NCI-H345 treated with DMSO at 0.1 percent for 48 hours (cell line): Measurements from ENCODE around the gene PIM3.
A peak's percentile ranks its signal among the peaks of the same experiment; 100 is the strongest.

Experiments
- DNase-seq: peaks from one replicate; lab custom pipeline; 2025; ENCODE audit not compliant: unreplicated experiment; lab: John Stamatoyannopoulos, UW

PIM3 gene

GRCh38 chr22:49927483-49928184 is 32.9 kb upstream of the PIM3 start:
- no peak for DNase-seq

- DNase-seq: no peak
These were observed 32.4 kb upstream of the PIM3 start for GRCh38 chr22:49928185-49928495.

GRCh38 chr22:49928555-49929210 is 31.9 kb upstream of the PIM3 start:
- DNase-seq: no peak

- no peak for DNase-seq
These were observed 31.2 kb upstream of the PIM3 start for GRCh38 chr22:49929211-49929979.

DNA sequence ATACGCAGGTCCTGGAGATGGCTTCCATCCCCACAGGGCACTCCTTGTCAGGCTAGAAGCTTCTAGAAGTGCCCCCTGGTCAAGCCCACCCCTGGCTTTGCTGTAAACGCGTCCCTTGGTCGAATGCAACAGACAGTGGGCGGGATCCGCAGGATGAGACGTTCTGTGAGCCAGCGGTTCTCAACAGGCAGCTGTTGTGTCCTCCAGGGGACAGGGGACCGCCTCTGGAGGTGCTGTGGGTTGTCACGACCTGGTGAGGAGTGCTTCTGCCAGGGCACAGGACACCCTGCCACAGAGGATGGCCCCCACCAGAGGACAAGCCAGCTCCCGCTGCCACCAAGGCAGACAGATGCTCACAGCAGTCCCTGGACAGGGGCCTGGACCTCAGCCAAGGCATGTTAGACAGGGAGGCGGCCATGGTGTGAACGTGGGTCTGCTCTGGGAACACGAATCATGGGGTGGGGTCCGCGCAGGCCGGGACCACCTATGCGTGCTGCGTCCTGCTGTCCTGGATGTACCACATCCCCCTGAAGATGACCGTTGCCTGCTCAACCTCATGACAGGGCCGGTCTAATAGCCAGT is 30.5 kb upstream of the PIM3 start:
- no peak for DNase-seq

GRCh38 chr22:49930596-49931412 is 29.8 kb upstream of the PIM3 start:
- DNase-seq: peak; percentile 28

GRCh38 chr22:49933236-49934159 is 27.1 kb upstream of the PIM3 start:
- no peak for DNase-seq

GRCh38 chr22:49934160-49934890 is 26.2 kb upstream of the PIM3 start:
- DNase-seq: no peak

DNA sequence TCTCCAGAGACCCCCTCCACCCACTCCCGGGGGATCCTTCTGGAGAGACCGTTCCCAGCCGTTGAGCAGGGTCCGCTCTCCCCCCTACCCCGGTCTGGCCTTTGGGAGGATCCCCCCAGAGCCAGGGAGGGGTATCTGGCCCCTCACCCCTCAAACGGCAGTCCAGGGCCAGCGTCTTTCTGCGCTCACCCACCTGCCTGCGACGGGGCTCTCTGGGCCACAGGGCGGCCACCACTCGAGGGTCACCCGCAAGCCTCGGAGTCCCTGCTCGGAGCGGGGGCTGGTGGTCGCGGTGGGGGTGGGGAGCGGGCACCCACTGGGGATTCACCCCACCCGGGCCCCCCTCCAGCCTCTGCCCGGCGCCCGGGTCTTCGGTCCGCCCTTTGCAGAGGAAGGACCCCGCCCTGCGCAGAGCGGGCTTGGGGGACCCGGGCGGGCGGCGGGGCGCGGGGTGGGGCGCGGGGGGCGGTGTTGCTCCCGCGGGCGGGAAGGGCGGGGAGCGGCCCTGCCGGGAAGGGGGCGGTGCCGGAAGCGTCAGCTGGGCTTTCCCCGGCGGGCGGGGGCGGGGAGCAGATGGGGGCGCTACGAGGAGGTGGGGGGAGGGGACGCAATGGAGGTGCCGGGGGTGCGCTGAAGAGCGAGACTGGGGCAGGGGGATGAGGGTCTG is 25.5 kb upstream of the PIM3 start:
- no peak for DNase-seq

DNA sequence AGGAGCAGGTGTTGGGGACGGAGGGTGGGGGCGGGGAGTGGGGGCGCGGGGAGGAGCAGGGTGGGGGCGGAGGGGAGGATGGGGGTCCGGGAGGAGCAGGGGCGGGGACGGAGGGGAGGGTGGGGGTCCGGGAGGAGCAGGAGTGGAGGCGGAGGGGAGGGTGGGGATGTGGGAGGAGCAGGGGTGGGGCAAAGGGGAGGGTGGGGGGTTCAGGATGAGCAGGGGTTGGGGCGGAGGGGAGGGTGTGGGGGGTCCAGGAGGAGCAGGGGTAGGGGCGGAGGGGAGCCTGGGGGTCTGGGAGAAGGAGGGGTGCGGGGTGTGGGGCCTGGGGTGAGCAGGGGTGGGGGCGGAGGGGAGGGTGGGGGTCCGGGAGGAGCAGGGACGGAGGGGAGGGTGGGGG is 25.0 kb upstream of the PIM3 start:
- DNase-seq: no peak

GRCh38 chr22:49936018-49936972 is 24.3 kb upstream of the PIM3 start:
- DNase-seq: no peak

- no peak for DNase-seq
These were observed 23.4 kb upstream of the PIM3 start for GRCh38 chr22:49936973-49937757.

- DNase-seq: no peak
These were observed 22.6 kb upstream of the PIM3 start for GRCh38 chr22:49937758-49938564.

- DNase-seq: no peak
These were observed 21.9 kb upstream of the PIM3 start for GRCh38 chr22:49938565-49939136.

- no peak for DNase-seq
These were observed 18.9 kb upstream of the PIM3 start for GRCh38 chr22:49941507-49942316.
